Gastrocnemius medialis (tissue), 4 donors: Measurements from ENCODE around the gene GID8.

Experiments used
- CTCF ChIP-seq, 5 experiments: fragments of 450-650 bp in 3 of 5; fragments of 200-600 bp in 2 of 5; sonication (generic) in 2 of 5; IDR thresholded peaks in 4 of 5; conservative IDR thresholded peaks in 1 of 5; 1 replicate in 4 of 5; 2 replicates in 1 of 5; pipeline ENCODE4 v1.5.1; 2016 to 2019; ENCODE audit warnings: antibody characterized with exemption in 5 of 5, mild to moderate bottlenecking in 3 of 5, moderate library complexity in 3 of 5
- POLR2A ChIP-seq, 2 donors: fragments of 450-650 bp; IDR thresholded peaks; one replicate each; pipeline ENCODE4 v1.6.1; 2017; ENCODE audit warnings: antibody characterized with exemption in 2 of 2, mild to moderate bottlenecking in 2 of 2, moderate library complexity in 2 of 2

- TF ChIP-seq CTCF (IDR thresholded peaks at IDR 0.05 in 4 of 5, conservative IDR thresholded peaks at IDR 0.05 in 1 of 5) (no peak), POLR2A (IDR thresholded peaks at IDR 0.05) (no peak)
Measured at GRCh38 chr20:62976886-62977285, 38.9 kb downstream of the GID8 start.
